ENCODE measurements around the gene HOXD13. TPM values are rescaled to one million over a fixed set of nuclear protein-coding genes. Genes with fewer than 3 reads are reported as not detected.

The HOXD13 gene
- total and polyA plus RNA-seq, 2 of the 8 experiments (the other 6 are each of a cell fraction or from before 2014, with no cell fraction given), result not detected

GRCh38 chr2:176084611-176085119, 7.9 kb upstream of the HOXD13 start:
- Histone ChIP-seq H3K36me3 (ENCODE audit: control insufficient read depth in 2 of 4, insufficient read depth in 4 of 4, low read length in 3 of 4) (peaks cover 0 to 2% (median 0%) of the 10 kb centered on the region in 4 experiments; a peak in 1 of 8 replicates), H3K27me3 (replicated peaks in 1 of 4; ENCODE audit: control insufficient read depth in 3 of 4, extremely low read depth in 1 of 4, insufficient read depth in 3 of 4, low read length in 3 of 4) (peaks cover 93 to 98% (median 98%) of the 10 kb centered on the region in 4 experiments), H2BK20ac (ENCODE audit: low read length) (no peak overlapping the region), H4K91ac (replicated peaks; ENCODE audit: insufficient read length, low read length) (no peak overlapping the region), H3K23ac (ENCODE audit: insufficient read length) (no peak overlapping the region), H2BK15ac (ENCODE audit: low read length) (no peak overlapping the region), H4K5ac (ENCODE audit: insufficient read length, low read depth, low read length) (no peak overlapping the region), H3K27ac (ENCODE audit: low read depth, low read length) (no peak overlapping the region), H3K9me3 (ENCODE audit: insufficient read depth in 2 of 2, low read depth in 1 of 2, low read length in 1 of 2) (no peaks in the 10 kb centered on the region; a peak in 1 of 4 replicates), H2AFZ (ENCODE audit: low read length) (no peak overlapping the region), H3K14ac (ENCODE audit: insufficient read length) (no peak overlapping the region), H4K8ac (ENCODE audit: extremely low read depth, insufficient read depth, low read length) (no peak overlapping the region), H3K18ac (ENCODE audit: extremely low read depth, low read length) (no peak overlapping the region), H3K23me2 (ENCODE audit: low read depth, low read length) (peaks cover 2% of the 10 kb centered on the region; the same call in 1 of the 2 replicates), H2BK12ac (ENCODE audit: low read depth, low read length) (no peak overlapping the region), H3K4ac (replicated peaks; ENCODE audit: insufficient read length, low read depth, low read length) (no peak overlapping the region), H3K56ac (replicated peaks; ENCODE audit: insufficient read length, low read depth, low read length) (no peak overlapping the region), H3K9ac (replicated peaks in 1 of 4; ENCODE audit: extremely low read depth in 1 of 4, low read depth in 3 of 4, low read length in 3 of 4) (no peak overlapping the region), H3K79me1 (ENCODE audit: low read depth, low read length) (no peaks in the 10 kb centered on the region), H3K79me2 (ENCODE audit: control insufficient read depth in 1 of 2, insufficient read depth in 2 of 2, low read length in 2 of 2) (no peaks in the 10 kb centered on the region), H4K20me1 (replicated peaks in 1 of 2; ENCODE audit: control insufficient read depth in 1 of 2, insufficient read depth in 2 of 2, low read length in 2 of 2) (peaks cover 15 to 29% of the 10 kb centered on the region in 2 experiments), H3K4me3 (ENCODE audit: extremely low read depth in 1 of 4, insufficient read depth in 2 of 4, low read depth in 3 of 4, low read length in 4 of 4) (peak overlapping the region in 1 of 4 experiments; percentile 52; a peak in 1 of 8 replicates), H3K4me2 (ENCODE audit: insufficient read depth in 1 of 2, low read depth in 2 of 2, low read length in 2 of 2) (peak overlapping the region; percentile 4 to 57; a peak in 2 of 4 replicates), H2AK5ac (ENCODE audit: low read depth, low read length) (no peak overlapping the region), H2BK120ac (replicated peaks; ENCODE audit: low read depth, low read length) (no peak overlapping the region), H3K4me1 (replicated peaks in 1 of 4; ENCODE audit: control insufficient read depth in 3 of 4, insufficient read depth in 4 of 4, low read length in 3 of 4) (peaks cover 0 to 25% (median 9%) of the 10 kb centered on the region in 4 experiments; a peak in 5 of 7 replicates), H2BK5ac (ENCODE audit: low read depth, low read length) (no peak overlapping the region)
- POLR2A ChIA-PET (ENCODE audit: partially characterized antibody), result interaction anchor here (0.7 to 1.7 kb wide), 2 partner anchors 12 to 1511 kb away, joined by 3 to 8 read pairs; no protein-coding TSS in a partner anchor
- WGBS, 2 experiments (ENCODE audit: extremely low coverage in 1 of 2, insufficient coverage in 1 of 2, insufficient read length in 1 of 2, insufficient replicate concordance in 2 of 2, low coverage in 1 of 2, low lambda C conversion rate in 2 of 2, missing lambda C conversion rate in 1 of 2), result 6% methylated on average over 26 of the region's 26 CpGs; no CpG with 5 or more reads in 1 of the 2 experiments
- no peak for FAIRE-seq
- TF ChIP-seq BACH1 (IDR thresholded peaks at IDR 0.05; ENCODE audit: low read length), result no peak
- no peak for TF ChIP-seq POU5F1 (IDR thresholded peaks at IDR 0.05; ENCODE audit: low read depth, low read length)
- TF ChIP-seq CREB1 (IDR thresholded peaks at IDR 0.05), result no peak
- no peak for TF ChIP-seq SP1 (IDR thresholded peaks at IDR 0.05; ENCODE audit: low read depth, low read length)
- no peak for TF ChIP-seq KDM4A (IDR thresholded peaks at IDR 0.05; ENCODE audit: low read depth, low read length, severe bottlenecking)
- TF ChIP-seq EZH2 (IDR thresholded peaks at IDR 0.05; ENCODE audit: low read depth, low read length, severe bottlenecking), result peak; percentile 89
- no peak for TF ChIP-seq BRCA1 (IDR thresholded peaks at IDR 0.05; ENCODE audit: low read depth, low read length)
- TF ChIP-seq CTBP2 (IDR thresholded peaks at IDR 0.05; ENCODE audit: borderline replicate concordance, insufficient read depth, insufficient read length, low read length), result peak; percentile 69
- no peak; the same call in 1 of the 2 replicates for TF ChIP-seq SUZ12 (IDR thresholded peaks at IDR 0.05; ENCODE audit: low read length)
- no peak for TF ChIP-seq FOSL1 (IDR thresholded peaks at IDR 0.05; ENCODE audit: insufficient read depth, low read depth, low read length)
- CTCF ChIA-PET (ENCODE audit: partially characterized antibody), result interaction anchor here (1.1 to 7.8 kb wide), 13 partner anchors 12 to 732 kb away, joined by 3 to 130 read pairs (median 5); partner anchors contain the start of gene HOXD12
- no peak for DNase-seq (ENCODE audit: low read depth in 1 of 2, low spot score in 2 of 2)

All from H1 (cell line).